GM21423 (cell line): ENCODE data around the gene COMTD1.

Experiments used
- ATAC-seq: cut with Tn5 transposase; IDR thresholded peaks from one replicate; pipeline ENCODE4 v1.9.1; 2021; ENCODE audit warnings: mild to moderate bottlenecking, moderate library complexity; ENCODE audit not compliant: unreplicated experiment

COMTD1 gene

DNA sequence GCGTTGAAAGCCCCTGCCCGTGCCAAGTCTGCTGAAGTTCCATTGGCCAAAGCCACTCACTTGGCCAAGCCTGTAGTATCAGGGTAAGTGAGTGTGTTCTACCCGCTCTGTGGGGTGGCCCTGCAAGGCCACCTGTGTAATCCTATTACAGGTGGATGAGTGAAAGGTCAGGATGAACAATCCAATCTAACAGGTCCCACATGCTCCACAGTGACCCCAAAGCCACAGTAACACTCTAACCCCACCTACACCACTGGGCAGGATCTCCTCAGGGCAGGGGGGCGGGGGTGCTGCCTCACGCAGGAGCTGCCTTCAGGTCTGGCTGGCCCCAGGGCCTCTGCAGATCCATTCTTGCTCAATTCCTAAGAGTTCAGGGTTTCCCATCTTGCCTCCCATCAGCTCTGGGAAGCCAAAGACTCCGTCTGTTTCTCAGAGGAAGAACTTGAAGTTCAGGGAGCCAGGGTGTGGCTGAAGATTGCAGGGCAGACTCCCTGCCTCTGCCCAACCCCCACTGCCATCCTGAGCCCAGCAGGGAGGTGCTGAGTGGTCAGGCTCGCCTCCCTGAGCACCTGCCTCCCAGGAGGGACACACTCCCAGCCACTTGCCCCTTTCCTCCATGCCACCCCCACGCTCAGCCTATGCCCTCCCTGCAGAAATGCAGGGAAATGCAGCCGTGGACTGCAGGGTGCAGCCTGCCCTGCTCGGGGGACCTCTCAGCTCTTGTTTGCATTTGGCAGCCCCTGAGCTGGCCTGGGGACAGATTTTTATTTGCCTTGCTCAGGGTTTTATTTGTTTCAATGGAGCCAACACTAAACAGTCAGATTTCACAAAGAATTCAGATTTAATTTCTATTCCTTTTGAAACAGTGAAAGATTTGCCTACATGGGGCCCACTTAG lies 9.8 kb upstream of the COMTD1 start:
- no peak for ATAC-seq

DNA sequence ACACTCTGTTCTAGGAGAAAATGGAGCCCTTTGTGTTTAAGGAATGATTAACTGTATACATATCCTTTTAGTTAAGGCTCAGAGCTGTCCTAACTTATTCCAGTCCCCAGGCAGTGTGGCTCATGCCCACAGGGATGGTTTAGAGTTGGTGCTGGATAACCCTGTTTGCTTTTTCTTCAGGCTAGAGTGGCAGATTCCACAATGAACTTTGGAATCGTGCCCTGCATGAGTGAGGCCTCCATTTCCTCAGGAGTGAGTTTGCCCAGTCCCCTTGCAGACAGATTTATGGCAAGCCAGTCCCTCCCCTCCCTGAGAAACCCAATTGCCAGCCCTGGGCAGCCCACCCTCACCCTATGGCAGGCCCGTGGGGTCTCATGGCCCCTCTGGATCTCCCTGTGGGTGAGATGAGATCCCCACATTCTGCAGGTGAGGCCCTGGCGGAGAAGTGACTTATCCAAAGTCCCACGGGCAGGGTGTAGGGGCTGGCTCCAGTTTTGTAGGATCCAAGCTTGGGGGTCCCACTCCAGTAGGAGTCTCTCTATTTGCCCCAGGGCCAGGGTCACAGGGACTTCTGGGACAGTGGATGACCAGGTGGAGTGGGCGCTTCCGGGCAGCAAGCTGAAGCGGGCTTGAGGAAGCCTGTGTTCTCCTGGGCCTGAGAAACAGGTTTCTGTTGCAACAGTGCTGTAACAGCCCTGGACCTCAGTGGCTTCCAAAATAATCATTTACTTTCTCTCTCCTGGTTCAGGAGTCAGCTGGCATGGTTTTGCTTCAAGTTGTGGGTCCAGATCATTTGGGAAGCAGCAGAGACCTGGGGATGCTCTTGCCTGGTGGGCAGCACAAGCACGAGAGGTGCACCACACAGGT lies 9.0 kb upstream of the COMTD1 start:
- no peak for ATAC-seq

DNA sequence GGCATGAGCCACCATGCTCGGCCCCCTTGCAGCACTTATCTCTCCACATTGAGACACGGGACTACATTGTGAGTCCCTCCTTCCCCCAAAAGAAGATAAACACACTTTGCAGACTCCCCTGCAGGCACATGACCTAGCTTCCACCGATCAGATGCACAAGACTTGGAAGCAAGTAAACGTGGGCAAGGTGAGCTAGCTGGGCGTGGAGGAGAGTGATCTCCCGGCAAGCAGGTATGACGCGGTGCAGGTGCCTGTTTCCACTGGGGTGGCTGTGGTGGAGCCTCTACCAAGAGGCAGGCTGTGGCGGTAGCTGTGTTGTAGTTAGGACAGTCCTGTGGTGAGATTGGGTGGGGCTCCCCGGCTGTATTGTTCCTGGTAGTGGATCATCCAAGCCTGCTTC lies 7.7 kb upstream of the COMTD1 start:
- ATAC-seq, result no peak

DNA sequence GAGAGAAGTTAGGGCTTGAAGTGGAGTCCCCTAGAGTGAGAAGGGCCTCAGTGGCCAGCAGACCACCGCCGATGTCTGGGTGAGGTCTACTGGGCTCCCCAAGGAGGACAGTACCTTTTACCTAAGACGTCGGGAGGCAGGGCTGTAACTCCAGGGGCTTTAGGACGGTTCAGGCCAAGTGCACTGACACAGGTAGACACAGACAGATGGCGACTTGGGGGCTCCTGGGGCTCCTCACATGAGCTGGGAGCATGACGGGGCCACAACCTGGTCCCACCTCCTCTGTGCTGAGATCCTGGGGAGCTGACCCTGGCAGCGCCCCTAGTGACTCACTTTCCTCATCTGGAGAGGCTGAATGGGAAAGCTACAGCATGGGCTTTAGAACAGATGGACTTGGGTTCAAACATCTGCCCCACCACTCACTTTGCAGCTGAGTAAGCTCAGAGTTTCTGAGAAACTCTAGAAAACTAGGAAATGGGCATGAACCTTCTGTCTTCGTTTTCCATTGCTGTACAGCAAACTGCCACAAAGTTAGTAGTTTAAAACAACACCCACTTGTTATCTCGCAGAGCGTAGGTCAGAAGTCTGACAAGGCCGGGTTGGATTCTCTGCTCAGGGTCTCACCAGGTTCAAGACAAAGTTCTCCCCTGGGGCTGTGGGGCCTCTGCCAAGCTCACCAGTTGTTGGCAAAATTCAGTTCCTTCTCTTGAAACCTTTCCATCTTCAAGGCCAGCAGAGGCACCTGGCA lies 4.7 kb upstream of the COMTD1 start:
- no peak for ATAC-seq

DNA sequence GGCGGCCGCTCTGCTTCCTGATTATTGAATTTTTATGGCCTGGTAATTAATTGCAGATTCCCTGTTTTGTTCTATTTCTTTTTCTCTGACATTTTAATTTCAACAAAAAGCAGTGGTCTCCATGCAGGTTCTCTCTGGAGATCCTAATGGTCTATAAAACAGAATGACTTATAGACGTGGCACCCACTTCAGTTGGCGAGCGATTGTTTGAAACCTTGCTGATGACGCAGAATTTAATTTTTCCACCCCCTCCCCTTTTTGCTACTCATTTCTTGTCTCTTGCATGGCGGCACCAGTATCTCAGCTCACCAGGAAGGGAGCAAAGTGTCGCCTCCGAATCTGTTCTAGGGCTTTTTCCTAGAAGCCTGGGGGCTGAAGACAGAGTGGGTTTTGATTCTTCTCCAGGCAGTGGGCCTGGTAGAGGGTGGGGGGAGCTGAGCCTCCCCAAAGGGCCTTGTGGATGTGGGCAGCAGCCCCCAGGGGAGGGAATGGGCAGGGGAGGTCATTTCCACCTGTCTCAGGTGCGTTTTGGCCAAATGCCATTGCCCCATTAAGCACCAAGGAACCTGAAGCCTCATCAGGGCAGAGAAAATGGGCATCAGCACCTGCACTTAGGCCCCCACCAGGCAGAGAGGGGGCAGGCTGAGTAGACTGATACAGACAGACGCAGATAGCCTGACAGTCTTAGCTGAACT lies 3.5 kb upstream of the COMTD1 start:
- ATAC-seq, result no peak

DNA sequence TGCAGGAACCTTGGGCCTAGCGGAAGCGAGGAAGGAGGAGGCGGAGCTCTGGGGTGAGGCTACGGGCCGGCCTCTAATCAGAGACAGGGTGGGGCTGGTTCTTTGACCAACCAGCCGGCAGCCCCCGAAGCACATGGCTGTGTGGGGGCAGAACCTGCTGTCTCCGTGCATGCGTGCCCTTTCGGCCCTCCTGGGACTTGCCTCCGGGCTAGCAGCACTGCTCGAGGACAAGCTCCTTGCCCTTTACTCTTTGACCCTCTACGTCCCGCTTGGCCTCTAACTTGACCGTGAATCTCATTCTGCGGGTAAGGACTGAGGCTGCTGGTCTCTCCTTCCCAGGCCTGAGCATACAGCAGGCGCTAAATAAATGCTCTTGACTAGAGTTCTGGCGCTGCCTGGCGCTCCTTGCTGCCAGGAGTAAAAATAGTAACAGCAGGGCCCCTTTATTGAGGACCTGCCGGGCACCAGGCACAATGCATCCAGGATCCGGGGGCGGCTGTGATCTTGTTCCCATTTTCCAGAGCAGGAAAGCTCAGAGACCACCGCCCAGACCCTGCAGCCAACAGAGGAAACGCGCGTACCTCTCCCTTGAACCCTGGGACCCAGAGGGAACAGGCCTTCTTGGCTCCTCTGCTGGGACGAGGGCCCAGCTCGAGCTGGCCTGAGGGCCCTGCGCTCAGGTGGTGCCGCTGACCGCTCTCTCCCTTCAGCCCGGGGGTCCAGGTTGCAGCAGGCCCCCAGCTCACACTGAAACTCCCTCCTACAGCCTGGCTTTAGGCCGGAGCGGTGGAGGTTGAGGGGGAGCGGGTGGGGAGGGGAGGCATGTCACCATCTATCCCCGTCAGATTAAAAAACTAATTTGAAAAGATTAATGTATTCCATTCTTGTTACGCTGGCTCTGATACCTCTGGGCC lies 2.7 kb upstream of the COMTD1 start:
- ATAC-seq, result no peak

DNA sequence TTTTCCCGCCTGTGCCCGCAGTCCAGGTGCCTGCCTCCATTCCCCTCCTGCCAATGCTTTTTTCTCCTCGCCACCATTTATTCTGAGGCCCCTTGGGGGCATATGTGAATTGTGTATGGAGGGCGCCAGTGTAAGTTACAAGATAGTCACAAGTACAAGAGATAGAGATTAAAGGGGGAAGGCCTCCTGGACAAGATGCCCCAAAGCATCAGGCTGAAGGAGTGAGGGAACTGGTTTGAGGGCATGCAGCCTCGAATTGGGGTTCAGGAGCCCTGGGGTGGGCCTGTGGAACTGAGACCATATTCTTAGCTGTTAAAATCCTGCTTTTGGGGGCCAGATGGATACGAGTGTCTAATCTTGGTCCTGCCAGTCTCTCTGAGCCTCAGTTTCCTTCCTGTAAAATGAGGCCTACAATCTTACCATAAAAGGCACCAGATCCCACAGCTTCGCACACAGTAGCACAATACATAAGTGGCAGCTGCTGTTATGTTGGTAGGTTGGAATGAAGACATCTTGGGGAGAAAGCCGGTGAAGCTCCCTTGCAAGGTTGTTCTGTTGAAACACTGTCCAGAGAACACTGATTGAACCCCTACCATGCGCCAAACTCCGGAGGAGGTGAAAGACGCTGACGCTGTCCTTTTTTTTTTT lies 545 bp upstream of the COMTD1 start:
- no peak for ATAC-seq

DNA sequence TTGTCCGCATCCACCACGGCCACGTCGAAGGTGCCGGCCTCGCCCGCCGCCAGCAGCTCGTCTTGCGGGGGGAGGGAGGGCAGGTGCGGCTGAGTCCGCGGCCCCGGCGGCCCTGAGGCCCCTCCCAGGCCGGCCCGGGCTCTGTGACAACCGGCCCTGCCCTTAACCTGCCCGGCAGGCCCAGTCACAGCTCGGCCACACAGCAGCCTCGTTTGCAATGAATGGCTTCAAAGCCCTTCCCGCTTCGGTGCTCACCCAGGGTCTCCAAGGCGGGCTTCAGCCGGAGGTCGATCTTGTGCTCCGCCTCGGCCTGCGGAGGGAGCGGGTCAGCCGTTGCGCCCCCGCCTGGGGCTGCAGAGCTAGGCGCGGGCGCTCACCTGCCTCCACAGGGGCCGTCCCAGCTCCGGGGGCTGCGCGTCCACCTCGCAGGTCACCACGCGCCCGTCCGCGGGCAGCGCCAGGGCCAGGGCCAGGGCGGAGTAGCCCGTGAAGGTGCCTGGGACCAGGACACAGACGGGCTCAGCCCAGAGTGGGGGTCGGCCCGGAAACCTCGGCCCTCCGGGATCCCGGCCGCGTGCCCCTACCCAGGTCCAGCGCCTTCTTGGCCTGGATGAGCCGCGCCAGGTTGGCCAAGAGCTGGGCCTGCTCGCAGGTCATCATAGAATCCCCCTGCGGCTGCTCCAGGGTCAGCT lies 928 bp downstream of the COMTD1 start:
- ATAC-seq, result peak; percentile 2

DNA sequence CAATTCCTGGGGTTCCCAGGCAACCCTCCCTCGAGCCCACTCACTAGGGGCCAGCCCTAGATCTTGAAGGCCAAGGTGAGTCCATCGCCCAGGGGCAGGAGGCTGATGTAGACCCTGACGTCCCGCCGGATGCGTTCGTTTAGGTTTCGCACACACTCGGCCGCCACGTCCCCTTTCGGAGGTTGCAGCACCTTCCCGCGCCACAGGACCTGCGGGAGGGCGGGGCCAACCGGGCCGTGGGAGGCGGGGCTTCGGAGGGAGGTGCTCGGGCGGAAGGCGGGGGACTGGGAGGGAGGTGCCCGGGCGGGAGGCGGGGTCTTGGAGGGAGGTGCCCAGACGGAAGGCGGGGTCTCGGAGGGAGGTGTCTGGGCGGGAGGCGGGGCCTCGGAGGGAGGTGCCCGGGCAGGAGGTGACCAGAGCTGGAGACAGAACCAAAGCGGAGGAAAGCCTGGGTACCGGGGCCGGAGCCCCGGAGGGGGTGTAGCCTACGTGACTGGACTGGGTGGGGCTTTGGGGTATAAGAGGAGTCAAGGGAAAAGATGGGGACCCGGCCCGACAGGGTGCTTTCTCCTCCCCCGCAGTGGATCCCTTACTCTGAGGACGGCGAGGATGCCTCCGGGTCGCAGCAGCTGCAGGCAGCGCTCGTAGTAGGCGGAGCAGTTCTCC lies 1.6 kb downstream of the COMTD1 start:
- ATAC-seq, result peak; percentile 49

DNA sequence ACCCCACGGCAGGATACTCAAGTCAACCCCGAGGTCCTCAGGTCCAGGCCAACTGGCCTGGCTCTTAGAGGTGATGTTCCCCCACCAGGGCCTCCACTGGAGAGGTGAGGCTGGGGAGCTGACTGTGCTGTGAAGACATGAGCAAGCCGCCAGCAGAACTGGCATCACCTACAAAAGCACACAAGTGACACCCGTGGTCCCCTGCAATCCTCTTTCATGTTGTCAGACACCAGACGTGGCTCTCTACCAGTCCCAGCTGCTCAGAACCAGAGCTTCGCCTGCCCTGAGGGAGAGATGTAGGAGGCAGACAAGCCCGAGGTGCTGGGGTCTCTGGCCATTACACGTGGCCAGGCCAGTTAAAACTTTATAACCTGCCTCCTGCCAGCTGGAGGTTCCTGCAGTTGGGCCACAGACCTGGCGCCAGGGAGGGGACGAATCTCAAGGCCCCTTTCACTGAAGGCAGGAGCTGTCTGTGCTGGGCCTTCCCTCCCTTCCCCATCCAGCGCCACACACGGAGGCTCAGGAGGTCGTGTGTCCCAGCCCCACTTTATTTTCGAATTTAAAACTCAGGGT lies 2.2 kb downstream of the COMTD1 start:
- ATAC-seq, result no peak

DNA sequence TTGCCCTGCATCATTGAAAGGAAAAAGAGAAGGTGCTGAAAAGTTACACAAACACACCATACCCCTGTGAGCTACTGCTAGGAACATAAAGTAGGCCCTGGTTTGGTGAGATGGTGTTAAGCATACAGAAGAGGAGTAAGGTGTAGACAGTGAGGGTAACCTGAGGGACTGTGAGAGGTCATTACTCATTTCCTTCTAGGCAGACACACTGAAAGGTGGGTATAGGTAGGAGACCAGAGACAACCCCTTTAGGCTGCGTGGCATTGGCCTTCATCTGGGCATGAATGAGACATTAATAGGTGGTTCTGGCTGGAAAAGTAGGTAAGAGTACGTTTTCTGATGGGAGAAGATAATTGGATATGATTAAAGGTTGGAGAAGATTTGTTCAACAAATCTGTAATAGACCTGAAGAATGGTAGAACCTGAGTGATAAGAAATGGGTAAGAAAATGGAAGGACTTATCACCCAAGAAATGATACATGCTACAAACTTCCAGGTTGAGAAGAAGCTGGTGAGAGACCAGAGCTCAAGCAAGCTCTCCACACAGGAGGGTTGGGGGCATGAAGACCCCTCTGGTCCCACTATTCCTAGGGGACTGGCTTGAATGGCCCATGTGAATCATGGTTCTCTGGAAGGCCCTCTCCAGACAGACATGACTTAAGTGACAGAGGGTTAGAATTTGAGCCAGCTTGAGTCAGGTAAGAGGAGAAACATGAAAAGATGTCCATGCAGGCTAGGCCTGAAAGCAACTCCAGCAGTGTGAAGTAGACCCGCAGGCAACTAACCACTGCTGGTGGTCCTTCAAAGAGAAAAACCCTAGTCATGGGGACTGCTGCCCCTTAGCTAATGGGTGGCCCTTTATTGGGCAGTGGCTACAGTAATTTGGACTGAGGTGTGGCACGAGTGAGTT lies 3.8 kb downstream of the COMTD1 start:
- no peak for ATAC-seq

DNA sequence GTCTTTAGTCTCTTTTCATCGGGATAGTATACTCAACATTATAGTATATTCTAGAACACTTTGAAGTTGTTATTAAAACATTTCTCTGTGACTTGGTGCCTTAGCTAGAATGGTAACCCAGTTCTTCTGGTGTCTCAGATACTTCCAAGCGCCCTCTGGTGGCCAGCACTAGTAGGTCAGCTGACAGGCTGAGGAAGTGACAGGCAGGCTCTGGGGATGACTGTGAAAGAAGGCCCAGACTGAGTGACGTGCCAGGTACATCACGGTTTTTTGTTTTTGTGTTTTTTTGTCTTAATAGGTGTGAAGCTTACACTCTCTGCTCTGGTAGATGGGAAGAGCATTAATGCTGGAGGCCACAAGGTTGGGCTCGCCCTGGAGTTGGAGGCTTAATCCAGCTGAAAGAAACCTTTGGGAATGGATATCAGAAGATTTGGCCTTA lies 5.1 kb downstream of the COMTD1 start:
- peak; percentile 38 for ATAC-seq

DNA sequence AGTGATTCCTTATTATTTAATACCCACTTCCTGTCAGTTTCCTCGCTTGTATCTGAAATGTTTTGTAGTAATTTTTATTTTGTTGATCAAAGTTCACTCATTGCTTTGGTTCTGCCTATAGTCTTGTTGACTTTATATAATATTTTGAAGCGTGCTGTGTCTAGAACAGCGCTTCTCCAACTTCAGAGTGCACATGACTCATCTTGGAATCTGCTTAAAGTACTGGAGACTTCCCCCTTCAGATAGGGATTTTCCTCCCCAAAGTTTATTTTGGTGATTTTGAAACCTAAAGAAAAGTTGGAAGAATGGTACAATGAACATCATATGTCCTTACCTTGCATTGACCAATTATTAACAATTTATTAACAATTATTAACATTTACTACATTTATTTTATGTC lies 5.8 kb downstream of the COMTD1 start:
- ATAC-seq, result no peak

DNA sequence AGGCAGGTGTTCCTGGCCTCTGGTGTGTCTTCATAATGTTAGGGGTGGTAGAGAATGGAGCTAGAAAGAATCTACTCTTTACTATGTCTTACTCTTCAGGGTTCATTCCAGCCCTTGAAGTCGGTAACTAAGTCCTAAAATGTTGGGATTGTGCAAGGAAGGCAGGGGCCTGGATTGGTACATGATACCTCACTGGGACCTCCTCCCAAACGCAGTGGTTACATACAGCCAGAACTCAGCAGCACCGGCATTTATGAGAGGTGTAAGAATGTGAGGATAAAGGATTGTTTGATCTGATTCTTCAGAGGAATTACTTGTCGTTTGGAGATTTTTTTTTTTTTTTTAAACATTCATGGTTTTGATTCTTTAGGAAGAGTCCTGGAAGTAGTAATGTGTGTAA lies 6.9 kb downstream of the COMTD1 start:
- ATAC-seq, result no peak

DNA sequence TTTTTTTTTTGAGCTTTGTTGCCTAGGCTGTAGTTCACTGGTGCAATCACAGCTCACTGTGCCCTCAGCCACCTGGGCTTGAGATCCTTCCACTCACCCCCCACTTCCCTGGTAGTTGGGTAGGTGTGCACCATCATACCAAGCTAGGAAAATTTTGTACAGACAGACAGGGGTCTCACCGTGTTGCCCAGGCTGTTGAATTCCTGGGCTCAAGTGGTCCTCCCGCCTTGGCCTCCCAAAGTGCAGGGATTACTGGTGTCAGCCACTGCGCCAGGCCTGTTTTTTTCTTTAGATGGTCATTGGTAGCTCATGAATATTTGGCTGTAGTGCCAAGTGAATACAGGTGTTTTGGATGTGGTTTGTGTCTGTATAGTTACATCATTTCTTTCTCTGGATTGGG lies 7.5 kb downstream of the COMTD1 start:
- no peak for ATAC-seq

DNA sequence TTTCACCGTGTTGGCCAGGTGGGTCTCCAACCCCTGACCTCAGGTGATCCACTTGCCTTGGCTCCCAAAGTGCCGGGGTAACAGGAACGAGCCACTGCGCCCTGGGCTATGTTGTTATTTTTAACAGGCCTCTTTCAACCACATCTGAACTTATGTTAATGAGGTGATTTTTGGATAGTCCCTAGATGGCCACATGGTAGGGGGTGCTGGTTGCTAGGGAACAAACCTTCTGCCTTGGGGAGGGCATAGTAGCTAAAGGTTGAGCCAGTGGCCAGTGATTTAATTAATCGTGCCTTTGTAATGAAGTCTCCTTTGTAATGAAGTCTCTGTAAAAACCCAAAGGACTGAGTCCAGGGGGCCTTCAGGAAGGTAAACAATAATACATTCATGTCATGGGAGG lies 9.1 kb downstream of the COMTD1 start:
- ATAC-seq, result no peak

DNA sequence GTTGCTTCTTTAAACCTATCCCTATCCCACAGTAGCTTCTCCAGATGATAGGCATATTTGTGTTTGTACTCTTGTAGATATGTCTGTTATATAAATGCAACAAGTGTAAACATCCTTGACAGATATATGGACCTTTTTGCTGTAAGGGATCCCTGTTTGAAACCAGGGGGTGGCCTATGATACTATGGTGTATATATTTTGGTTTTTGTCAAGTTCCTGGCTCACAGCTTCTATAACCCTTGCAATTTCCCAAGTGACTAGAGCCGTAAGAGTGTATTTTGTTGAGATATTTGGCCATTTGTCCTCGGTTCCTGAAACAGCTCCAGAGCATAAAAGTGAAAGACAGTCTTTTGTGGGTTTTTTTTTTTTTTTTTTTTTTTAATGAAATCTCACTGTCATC lies 9.7 kb downstream of the COMTD1 start:
- ATAC-seq, result no peak
